CD4-positive, alpha-beta T cell (primary cell): ENCODE data around the gene NPSR1. TPM values are rescaled to one million over a fixed set of nuclear protein-coding genes. Genes with fewer than 3 reads are reported as not detected.

Experiments
- ATAC-seq: fragments of 200-7000 bp; cut with Tn5 transposase; one replicate; pipeline ENCODE4 v1.10.0; 2022; ENCODE audit warnings: mild to moderate bottlenecking; ENCODE audit not compliant: poor library complexity
- CTCF ChIA-PET: fragments of 350-600 bp; sonication (Branson Sonifier 250); formaldehyde crosslinking; loops from one replicate; lab custom pipeline; 2021; ENCODE audit warnings: antibody characterized with exemption, inconsistent platforms; lab: Charles Lee
- POLR2A ChIA-PET: fragments of 350-600 bp; sonication (Branson Sonifier 250); formaldehyde crosslinking; loops from one replicate; lab custom pipeline; 2021; ENCODE audit warnings: antibody characterized with exemption, inconsistent platforms; lab: Charles Lee
- DNase-seq, 14 experiments: peaks; one replicate each; pipeline ENCODE4 v3.0.0-alpha.2; 2013 to 2020; ENCODE audit warnings: mixed read lengths in 2 of 14
- H3K27ac ChIP-seq, 2 donors: one replicate each; pipeline versions ENCODE4 v1.5.1 to v1.7.0; 2013; ENCODE audit warnings: low read length in 2 of 2, low read depth in 1 of 2, mild to moderate bottlenecking in 1 of 2
- H3K27me3 ChIP-seq, 2 experiments: 1 replicate in 1 of 2; 2 replicates in 1 of 2; pipeline versions ENCODE4 v1.6.1 to v1.7.0; 2013; ENCODE audit warnings: low read length in 2 of 2, control low read depth in 1 of 2, mild to moderate bottlenecking in 1 of 2, moderate library complexity in 1 of 2; ENCODE audit not compliant: insufficient read depth in 2 of 2, control insufficient read depth in 1 of 2
- H3K36me3 ChIP-seq: one replicate; pipeline ENCODE4 v1.6.1; 2013; ENCODE audit warnings: low read length, control low read depth; ENCODE audit not compliant: insufficient read depth
- H3K4me1 ChIP-seq: one replicate; pipeline ENCODE4 v1.6.1; 2013; ENCODE audit warnings: low read length, control low read depth; ENCODE audit not compliant: insufficient read depth
- H3K4me3 ChIP-seq: one replicate; pipeline ENCODE4 v1.5.1; 2013; ENCODE audit warnings: mild to moderate bottlenecking, low read length, moderate library complexity
- H3K9me3 ChIP-seq, 2 experiments: 1 replicate in 1 of 2; 2 replicates in 1 of 2; pipeline versions ENCODE4 v1.6.1 to v1.7.0; 2013; ENCODE audit warnings: low read length in 2 of 2, mild to moderate bottlenecking in 2 of 2, control low read depth in 1 of 2, moderate library complexity in 1 of 2; ENCODE audit not compliant: control insufficient read depth in 1 of 2, insufficient read depth in 1 of 2
- H3K27ac Mint-ChIP-seq: one replicate; pipeline ENCODE4 v1.8.0; 2020; ENCODE audit warnings: mixed read lengths
- H3K27me3 Mint-ChIP-seq: one replicate; pipeline ENCODE4 v1.8.0; 2021; ENCODE audit warnings: mixed read lengths
- H3K36me3 Mint-ChIP-seq: one replicate; pipeline ENCODE4 v1.8.0; 2021; ENCODE audit warnings: low read depth, mixed read lengths
- H3K4me1 Mint-ChIP-seq: one replicate; pipeline ENCODE4 v1.8.0; 2021; ENCODE audit warnings: low read depth, mixed read lengths
- H3K4me3 Mint-ChIP-seq: one replicate; pipeline ENCODE4 v1.8.0; 2020; ENCODE audit warnings: mild to moderate bottlenecking, mixed read lengths
- H3K9me3 Mint-ChIP-seq: one replicate; pipeline ENCODE4 v1.8.0; 2020; ENCODE audit warnings: mixed read lengths
- intact Hi-C, 2 experiments: fragments of 100-400 bp; cut with DNase I in 1 of 2; cut with micrococcal nuclease in 1 of 2; formaldehyde crosslinking; loops; one replicate each; pipeline versions ENCODE4 v1.15.1 to v1.9.0; 2023 to 2025; cut with DNase I, micrococcal nuclease
- total RNA-seq, 174 experiments: library from RNA in 2 of 174; stranded (reverse) in 2 of 174; gene quantifications; one replicate each; pipeline ENCODE4 v1.2.3 and lab custom pipeline; 2021 to 2026
- TF ChIP-seq, protein P1 (sequence below): fragments of 200-600 bp; IDR thresholded peaks from one replicate; pipeline ENCODE4 v1.8.0; 2022; ENCODE audit warnings: antibody characterized with exemption, mild to moderate bottlenecking

NPSR1 gene
- total RNA-seq, 2 experiments from 2014 or later, result not detected

- ATAC-seq (peak; percentile 51), DNase-seq (peak; percentile 16 to 68 (median 47))
- H3K27me3 Mint-ChIP-seq, result no peaks in the 10 kb centered on the region
- H3K4me3 ChIP-seq, result no peak overlapping the region
- H3K4me1 Mint-ChIP-seq, result no peaks in the 10 kb centered on the region
- TF ChIP-seq, protein P1, sequence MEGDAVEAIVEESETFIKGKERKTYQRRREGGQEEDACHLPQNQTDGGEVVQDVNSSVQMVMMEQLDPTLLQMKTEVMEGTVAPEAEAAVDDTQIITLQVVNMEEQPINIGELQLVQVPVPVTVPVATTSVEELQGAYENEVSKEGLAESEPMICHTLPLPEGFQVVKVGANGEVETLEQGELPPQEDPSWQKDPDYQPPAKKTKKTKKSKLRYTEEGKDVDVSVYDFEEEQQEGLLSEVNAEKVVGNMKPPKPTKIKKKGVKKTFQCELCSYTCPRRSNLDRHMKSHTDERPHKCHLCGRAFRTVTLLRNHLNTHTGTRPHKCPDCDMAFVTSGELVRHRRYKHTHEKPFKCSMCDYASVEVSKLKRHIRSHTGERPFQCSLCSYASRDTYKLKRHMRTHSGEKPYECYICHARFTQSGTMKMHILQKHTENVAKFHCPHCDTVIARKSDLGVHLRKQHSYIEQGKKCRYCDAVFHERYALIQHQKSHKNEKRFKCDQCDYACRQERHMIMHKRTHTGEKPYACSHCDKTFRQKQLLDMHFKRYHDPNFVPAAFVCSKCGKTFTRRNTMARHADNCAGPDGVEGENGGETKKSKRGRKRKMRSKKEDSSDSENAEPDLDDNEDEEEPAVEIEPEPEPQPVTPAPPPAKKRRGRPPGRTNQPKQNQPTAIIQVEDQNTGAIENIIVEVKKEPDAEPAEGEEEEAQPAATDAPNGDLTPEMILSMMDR, result peak; percentile 93
- H3K9me3 ChIP-seq, result no peaks in the 10 kb centered on the region
- H3K27me3 ChIP-seq, result no peaks in the 10 kb centered on the region
- H3K36me3 ChIP-seq, result no peaks in the 10 kb centered on the region
- no peaks in the 10 kb centered on the region for H3K9me3 Mint-ChIP-seq
- H3K27ac ChIP-seq, result no peak overlapping the region
- no peak overlapping the region for H3K4me3 Mint-ChIP-seq
- CTCF ChIA-PET, result interaction anchor here (0.6 kb wide), 1 partner anchor 12 kb away, joined by 3 read pairs; no protein-coding TSS in a partner anchor
- H3K36me3 Mint-ChIP-seq, result no peaks in the 10 kb centered on the region
- H3K4me1 ChIP-seq, result no peaks in the 10 kb centered on the region
- intact Hi-C loops, result loop anchor here (2.0 to 10.0 kb wide), 5 partner anchors 211 to 1081 kb away; no protein-coding TSS in a partner anchor
- H3K27ac Mint-ChIP-seq, result no peak overlapping the region
- POLR2A ChIA-PET, result interaction anchor here (1.2 kb wide), 1 partner anchor 212 kb away, joined by 4 read pairs; no protein-coding TSS in a partner anchor
Measured at GRCh38 chr7:34823650-34824258, 165.7 kb downstream of the NPSR1 start.

DNA sequence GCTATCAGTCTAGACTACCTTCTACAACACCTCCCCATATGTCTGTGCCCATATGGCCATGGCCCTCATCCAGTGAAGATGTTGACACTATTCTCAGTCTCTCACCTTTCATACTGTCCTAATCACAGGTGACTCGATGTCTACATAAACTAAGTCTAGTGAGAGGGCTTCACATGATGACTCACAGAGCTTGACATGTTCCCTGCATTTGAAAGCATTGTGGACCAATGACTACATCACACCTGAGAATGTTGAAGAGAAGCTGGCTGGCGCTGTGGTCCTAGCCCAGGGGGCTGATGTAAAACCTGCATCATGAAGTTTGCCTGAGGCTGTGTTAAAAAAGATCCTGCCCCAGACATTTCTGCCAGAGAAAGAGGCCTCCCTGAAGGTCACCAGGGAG is 167.2 kb downstream of the NPSR1 start:
- H3K4me1 ChIP-seq, result no peaks in the 10 kb centered on the region
- H3K36me3 Mint-ChIP-seq, result no peaks in the 10 kb centered on the region
- H3K4me1 Mint-ChIP-seq, result no peaks in the 10 kb centered on the region
- H3K4me3 ChIP-seq, result no peak overlapping the region
- H3K4me3 Mint-ChIP-seq, result no peak overlapping the region
- CTCF ChIA-PET, result no interaction called here
- TF ChIP-seq, protein P1, result no peak
- no peaks in the 10 kb centered on the region for H3K27me3 Mint-ChIP-seq
- intact Hi-C loops, result loop anchor here (2.0 to 10.0 kb wide), 3 partner anchors 210 to 1080 kb away; no protein-coding TSS in a partner anchor
- DNase-seq, result no peak
- H3K27me3 ChIP-seq, result no peaks in the 10 kb centered on the region
- no peak overlapping the region for H3K27ac ChIP-seq
- POLR2A ChIA-PET, result interaction anchor here (0.6 kb wide), 1 partner anchor 586 kb away, joined by 3 read pairs; no protein-coding TSS in a partner anchor
- H3K9me3 Mint-ChIP-seq, result no peaks in the 10 kb centered on the region
- no peak for ATAC-seq
- H3K9me3 ChIP-seq, result no peaks in the 10 kb centered on the region
- H3K27ac Mint-ChIP-seq, result no peak overlapping the region
- H3K36me3 ChIP-seq, result no peaks in the 10 kb centered on the region

DNA sequence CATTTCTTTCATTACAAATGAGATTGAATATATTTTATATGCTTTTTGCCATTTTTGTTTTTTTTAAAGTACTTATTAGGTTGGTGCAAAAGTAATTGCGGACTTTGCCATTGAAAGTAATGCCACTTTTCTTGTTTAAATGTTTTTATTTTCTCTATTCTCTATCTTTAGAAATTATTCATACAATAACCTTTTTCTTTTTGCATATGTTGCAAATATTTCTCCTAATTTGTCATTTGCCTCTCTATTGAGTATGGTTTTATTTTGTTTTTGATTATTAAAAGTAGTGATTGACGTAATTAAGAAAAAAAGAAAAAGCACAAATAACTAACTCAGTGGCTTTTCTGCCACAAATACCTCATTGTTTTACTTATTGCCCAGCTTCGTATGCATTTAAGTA is 172.4 kb downstream of the NPSR1 start:
- ChIA-PET CTCF (no interaction called here), POLR2A (no interaction called here)
- H3K4me1 ChIP-seq, result no peaks in the 10 kb centered on the region
- H3K27ac Mint-ChIP-seq, result no peak overlapping the region
- no peaks in the 10 kb centered on the region for H3K36me3 Mint-ChIP-seq
- no peaks in the 10 kb centered on the region for H3K9me3 Mint-ChIP-seq
- no peaks in the 10 kb centered on the region for H3K9me3 ChIP-seq
- H3K36me3 ChIP-seq, result no peaks in the 10 kb centered on the region
- H3K27ac ChIP-seq, result no peak overlapping the region
- DNase-seq (no peak), ATAC-seq (no peak)
- no peak overlapping the region for H3K4me3 ChIP-seq
- TF ChIP-seq, protein P1, result no peak
- no peaks in the 10 kb centered on the region for H3K27me3 ChIP-seq
- peaks cover 13% of the 10 kb centered on the region for H3K27me3 Mint-ChIP-seq
- no peak overlapping the region for H3K4me3 Mint-ChIP-seq
- intact Hi-C loops, result no loop called here
- no peaks in the 10 kb centered on the region for H3K4me1 Mint-ChIP-seq
